Brain microvascular endothelial cell (primary cell): ENCODE data around the gene MMP14.

ENCODE experiments used
- DNase-seq: peaks from one replicate; pipeline ENCODE4 v3.0.0-alpha.2; 2020
- H3K27ac ChIP-seq: fragments of 250-450 bp; sonication (Bioruptor Pico); 2 replicates; pipeline ENCODE4 v1.5.1; 2020; ENCODE audit warnings: mild to moderate bottlenecking, moderate library complexity
- H3K27me3 ChIP-seq: fragments of 250-450 bp; sonication (Bioruptor Pico); replicated peaks from 2 replicates; pipeline ENCODE4 v1.5.1; 2020; ENCODE audit warnings: mild to moderate bottlenecking
- H3K36me3 ChIP-seq: fragments of 250-450 bp; sonication (Bioruptor Pico); replicated peaks from 2 replicates; pipeline ENCODE4 v1.5.1; 2020; ENCODE audit warnings: mild to moderate bottlenecking
- H3K4me3 ChIP-seq: 2 replicates; pipeline ENCODE4 v1.5.1; 2011; ENCODE audit warnings: low read depth, mild to moderate bottlenecking, control low read depth, low read length, moderate library complexity
- in situ Hi-C: cut with HindIII; loops from 2 replicates; pipeline ENCODE4 v1.10.0; 2017; ENCODE audit warnings: low sequenced_read_pairs, low pct_ligation_motif_present
- TF ChIP-seq, protein P1 (sequence below): IDR thresholded peaks from 2 replicates; pipeline ENCODE4 v1.5.1; 2011; ENCODE audit warnings: low read depth, mild to moderate bottlenecking, moderate library complexity, low read length, control low read depth, inconsistent platforms; ENCODE audit errors: missing control alignments

Gene MMP14

DNA sequence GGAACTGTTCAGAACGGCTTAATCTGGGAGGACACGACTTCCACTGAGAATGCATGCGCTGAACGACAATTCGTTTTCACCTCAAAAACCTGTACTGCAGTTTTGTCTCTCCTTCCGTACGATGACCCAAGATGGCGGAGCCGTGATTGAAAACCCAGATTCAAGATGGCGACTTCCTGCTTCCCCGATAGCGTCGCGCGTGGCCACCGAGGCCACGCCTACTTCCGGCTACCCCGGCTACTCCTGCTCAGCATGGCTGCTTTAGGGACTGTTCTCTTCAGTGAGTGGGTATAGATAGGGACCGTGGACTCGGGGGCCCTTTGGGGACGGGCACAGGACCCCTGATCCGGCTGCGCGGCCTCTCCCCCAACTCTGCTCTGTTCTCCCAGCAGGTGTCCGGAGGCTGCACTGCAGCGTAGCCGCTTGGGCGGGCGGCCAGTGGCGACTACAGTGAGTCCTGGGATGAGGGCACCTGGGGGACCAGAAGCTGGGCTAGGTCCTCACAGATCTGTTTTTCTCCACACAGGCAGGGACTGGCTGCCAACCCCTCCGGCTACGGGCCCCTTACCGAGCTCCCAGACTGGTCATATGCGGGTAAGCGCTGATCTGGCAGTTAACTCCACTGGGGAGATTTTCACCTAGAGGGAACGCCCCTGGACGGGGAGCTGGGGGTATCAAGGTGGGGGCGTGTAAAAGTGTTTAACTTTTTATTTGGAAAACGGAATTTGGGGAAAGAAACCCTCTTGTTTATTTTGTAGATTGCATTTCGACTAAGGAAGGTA lies 6.5 kb upstream of the MMP14 start, which contains the start of gene MRPL52:
TSS of gene MRPL52 (plus strand) at position 227 of the 782 bp plus-strand sequence. CDS start at position 253, 26 bp downstream.
- peak within 1 kb of the TSS; percentile 25 for H3K27ac ChIP-seq
- DNase-seq = peak; percentile 83
- TF ChIP-seq, protein P1, sequence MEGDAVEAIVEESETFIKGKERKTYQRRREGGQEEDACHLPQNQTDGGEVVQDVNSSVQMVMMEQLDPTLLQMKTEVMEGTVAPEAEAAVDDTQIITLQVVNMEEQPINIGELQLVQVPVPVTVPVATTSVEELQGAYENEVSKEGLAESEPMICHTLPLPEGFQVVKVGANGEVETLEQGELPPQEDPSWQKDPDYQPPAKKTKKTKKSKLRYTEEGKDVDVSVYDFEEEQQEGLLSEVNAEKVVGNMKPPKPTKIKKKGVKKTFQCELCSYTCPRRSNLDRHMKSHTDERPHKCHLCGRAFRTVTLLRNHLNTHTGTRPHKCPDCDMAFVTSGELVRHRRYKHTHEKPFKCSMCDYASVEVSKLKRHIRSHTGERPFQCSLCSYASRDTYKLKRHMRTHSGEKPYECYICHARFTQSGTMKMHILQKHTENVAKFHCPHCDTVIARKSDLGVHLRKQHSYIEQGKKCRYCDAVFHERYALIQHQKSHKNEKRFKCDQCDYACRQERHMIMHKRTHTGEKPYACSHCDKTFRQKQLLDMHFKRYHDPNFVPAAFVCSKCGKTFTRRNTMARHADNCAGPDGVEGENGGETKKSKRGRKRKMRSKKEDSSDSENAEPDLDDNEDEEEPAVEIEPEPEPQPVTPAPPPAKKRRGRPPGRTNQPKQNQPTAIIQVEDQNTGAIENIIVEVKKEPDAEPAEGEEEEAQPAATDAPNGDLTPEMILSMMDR = peak; percentile 12
- no peaks in the 10 kb centered on the region for H3K27me3 ChIP-seq
- in situ Hi-C loops = no loop called here
- H3K4me3 ChIP-seq = peak within 1 kb of the TSS; percentile 93
- peaks cover 12% of the 10 kb centered on the region for H3K36me3 ChIP-seq

DNA sequence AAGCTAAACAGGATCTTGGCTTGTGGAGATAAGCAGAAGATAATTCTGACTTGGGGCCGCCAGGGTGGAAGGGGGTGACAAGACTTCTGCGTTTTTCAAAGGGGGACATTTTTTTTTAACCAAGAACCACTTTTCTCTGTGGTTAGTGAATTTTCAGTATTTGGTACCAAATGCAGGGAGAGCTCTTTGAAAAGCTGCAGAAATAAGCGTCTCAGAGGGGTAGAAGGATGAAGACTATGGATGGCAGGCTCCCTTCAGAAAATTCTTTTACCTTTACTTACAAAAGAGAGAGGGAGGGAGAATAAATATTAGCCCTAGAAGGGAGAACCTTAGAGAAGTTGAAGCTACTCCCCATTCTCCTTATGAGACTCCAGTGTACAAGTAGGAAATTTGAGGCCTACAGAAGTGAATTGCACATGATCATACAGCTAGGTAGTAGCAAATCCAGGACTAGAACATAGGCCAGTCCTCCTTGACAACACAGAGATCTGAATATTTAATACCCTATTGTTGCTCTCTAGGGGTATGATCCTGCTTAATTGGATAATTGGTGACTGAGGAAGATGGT lies 5.9 kb upstream of the MMP14 start:
- Histone ChIP-seq H3K4me3 (peak overlapping the region; percentile 93), H3K36me3 (peaks cover 17% of the 10 kb centered on the region), H3K27me3 (no peaks in the 10 kb centered on the region), H3K27ac (no peak overlapping the region)
- in situ Hi-C loops = no loop called here
- TF ChIP-seq, protein P1 = no peak
- DNase-seq = no peak

DNA sequence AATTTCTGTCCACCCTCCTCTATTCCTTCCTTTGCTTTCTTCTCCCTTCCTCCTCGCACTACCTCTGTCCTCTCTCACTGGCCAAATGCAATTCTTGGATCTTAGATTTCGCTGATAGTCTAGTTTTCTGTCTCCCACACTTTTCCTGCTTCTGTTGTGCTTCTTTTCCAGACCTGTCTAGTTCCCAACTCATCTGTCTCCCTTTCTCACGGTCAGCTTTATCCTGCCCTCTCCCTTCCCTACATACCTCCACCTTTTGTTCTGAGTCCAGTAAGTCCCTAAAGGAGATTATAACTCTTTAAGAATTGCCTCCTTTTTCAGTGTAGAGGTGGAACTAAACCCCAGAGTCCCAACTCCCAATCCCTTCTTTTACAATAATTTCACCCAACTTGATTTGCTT lies 880 bp upstream of the MMP14 start:
- no peaks in the 10 kb centered on the region for H3K27me3 ChIP-seq
- no peak for DNase-seq
- TF ChIP-seq, protein P1 = no peak
- in situ Hi-C loops = no loop called here
- peak overlapping the region; percentile 89 for H3K27ac ChIP-seq
- no peak overlapping the region for H3K4me3 ChIP-seq
- H3K36me3 ChIP-seq = peaks cover 44% of the 10 kb centered on the region

DNA sequence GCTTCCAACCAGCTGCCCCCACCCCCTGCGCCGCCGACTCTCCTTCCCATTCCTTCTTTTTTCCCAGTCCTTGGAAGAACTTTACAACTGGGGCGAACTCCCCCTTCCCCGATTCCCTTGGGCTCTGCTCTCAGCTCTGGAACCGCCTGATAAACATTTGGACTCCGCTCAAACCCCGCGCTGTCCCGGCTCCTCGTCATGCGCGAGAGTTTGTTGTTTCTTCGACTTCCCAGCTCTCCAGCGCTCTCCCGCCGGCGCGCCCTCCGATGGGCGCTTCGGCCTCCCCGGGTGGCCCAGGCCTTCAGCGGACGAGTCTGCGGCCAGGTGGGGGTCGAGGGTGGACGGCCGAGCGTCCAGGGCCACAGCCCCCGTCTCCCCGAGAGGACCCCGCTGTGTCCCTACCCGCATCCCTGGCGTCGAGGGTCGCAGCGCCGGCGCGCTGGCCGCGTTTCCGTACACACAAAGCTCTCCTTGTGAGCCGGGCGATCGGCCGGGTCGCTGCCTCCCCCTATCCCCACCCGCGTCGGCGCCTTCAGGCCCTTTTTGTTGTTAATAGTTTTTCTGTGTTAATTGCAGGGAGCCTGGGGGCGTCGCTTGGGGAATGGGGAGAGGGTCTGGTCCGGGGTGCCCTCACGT lies 847 bp downstream of the MMP14 start:
- H3K36me3 ChIP-seq = peaks cover 57% of the 10 kb centered on the region
- in situ Hi-C loops = no loop called here

DNA sequence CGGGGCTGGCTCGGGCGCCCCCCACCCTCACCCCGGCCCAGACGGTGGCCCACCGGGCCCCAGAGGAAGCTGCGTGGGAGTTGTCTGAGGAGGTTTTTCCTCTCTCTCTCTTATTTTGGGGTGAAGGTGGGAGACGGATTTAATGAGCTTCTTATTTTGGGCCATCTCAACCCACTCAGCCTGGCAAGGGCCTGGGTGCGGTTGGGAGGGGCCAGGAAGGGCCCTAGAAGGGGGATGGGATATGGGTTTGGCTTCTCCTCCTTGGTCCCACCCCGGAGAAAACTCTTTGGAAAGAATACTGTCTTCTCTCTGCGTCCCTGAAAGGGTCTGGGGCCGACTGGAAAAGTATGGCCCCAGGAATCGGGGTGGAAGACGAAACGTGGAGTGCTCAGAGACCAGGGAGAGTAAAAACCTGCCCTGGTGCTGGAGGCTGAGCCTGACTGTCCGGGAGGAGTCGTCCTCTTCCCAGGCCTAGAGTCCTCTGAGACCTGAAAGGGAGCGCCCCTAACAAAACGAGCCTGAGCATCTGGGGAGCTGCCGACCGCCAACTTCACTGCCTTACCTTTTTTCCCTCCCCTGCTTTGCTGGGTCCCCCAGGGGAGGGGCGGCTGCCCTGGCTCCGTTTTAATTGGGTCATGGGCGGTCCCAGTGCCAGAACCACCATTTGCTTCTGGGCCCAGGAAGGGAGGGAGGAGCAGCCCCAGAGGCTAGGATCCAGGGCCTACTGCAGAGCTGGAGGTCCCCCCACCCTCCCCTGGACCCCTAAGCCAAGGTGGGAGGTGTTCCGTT lies 1.6 kb downstream of the MMP14 start:
- H3K27me3 ChIP-seq = no peaks in the 10 kb centered on the region
- peak overlapping the region; percentile 89 for H3K27ac ChIP-seq
- in situ Hi-C loops = no loop called here

More for the DNA sequence above, 847 bp downstream of the MMP14 start:
- TF ChIP-seq, protein P1 = no peak
- no peaks in the 10 kb centered on the region for H3K27me3 ChIP-seq
- peak overlapping the region; percentile 93 for H3K4me3 ChIP-seq
- peak; percentile 61 for DNase-seq
- H3K27ac ChIP-seq = peak overlapping the region; percentile 89

More for the DNA sequence above, 1.6 kb downstream of the MMP14 start:
- TF ChIP-seq, protein P1 = peak; percentile 1
- peaks cover 64% of the 10 kb centered on the region for H3K36me3 ChIP-seq
- no peak for DNase-seq
- peak overlapping the region; percentile 93 for H3K4me3 ChIP-seq
